Effector memory CD8-positive, alpha-beta T cell (primary cell): ENCODE results near the gene CCDC77.
"Not testable (repeated sequence)": the region's sequence is repeated elsewhere in the genome, so short reads cannot be mapped to it uniquely, and the experiment has no call there.

ENCODE experiments used
- ATAC-seq: fragments of 150-1000 bp; cut with Tn5 transposase; replicated peaks from 2 replicates; pipeline ENCODE4 v1.10.0; 2021; ENCODE audit warnings: mild to moderate bottlenecking, moderate library complexity
- DNase-seq, 3 experiments: peaks; one replicate each; pipeline ENCODE4 v3.0.0; 2021
- H3K27ac Mint-ChIP-seq, 2 donors: one replicate each; pipeline ENCODE4 v1.8.0; 2022; ENCODE audit warnings: mild to moderate bottlenecking in 2 of 2, mixed read lengths in 2 of 2, moderate library complexity in 2 of 2
- H3K27me3 Mint-ChIP-seq, 2 donors: one replicate each; pipeline ENCODE4 v1.8.0; 2022; ENCODE audit warnings: mixed read lengths in 2 of 2
- H3K36me3 Mint-ChIP-seq: one replicate; pipeline ENCODE4 v1.8.0; 2022; ENCODE audit warnings: mild to moderate bottlenecking, moderate library complexity, mixed read lengths; ENCODE audit not compliant: insufficient read depth
- H3K4me1 Mint-ChIP-seq, 2 donors: one replicate each; pipeline ENCODE4 v1.8.0; 2022; ENCODE audit warnings: low read depth in 2 of 2, mixed read lengths in 2 of 2
- H3K4me3 Mint-ChIP-seq, 2 donors: one replicate each; pipeline ENCODE4 v1.8.0; 2022; ENCODE audit warnings: mild to moderate bottlenecking in 2 of 2, mixed read lengths in 2 of 2, moderate library complexity in 2 of 2
- H3K9me3 Mint-ChIP-seq, 2 donors: one replicate each; pipeline ENCODE4 v1.8.0; 2022; ENCODE audit warnings: mixed read lengths in 2 of 2

CCDC77 gene

GRCh38 chr12:414859-415258 is 13.4 kb downstream of the CCDC77 start:
- H3K27ac Mint-ChIP-seq: no peak overlapping the region
- ATAC-seq (no peak), DNase-seq (no peak)
- no peaks in the 10 kb centered on the region for H3K9me3 Mint-ChIP-seq
- H3K36me3 Mint-ChIP-seq: peaks cover 41% of the 10 kb centered on the region
- H3K27me3 Mint-ChIP-seq: no peaks in the 10 kb centered on the region
- H3K4me1 Mint-ChIP-seq: no peaks in the 10 kb centered on the region
- H3K4me3 Mint-ChIP-seq: no peak overlapping the region

DNA sequence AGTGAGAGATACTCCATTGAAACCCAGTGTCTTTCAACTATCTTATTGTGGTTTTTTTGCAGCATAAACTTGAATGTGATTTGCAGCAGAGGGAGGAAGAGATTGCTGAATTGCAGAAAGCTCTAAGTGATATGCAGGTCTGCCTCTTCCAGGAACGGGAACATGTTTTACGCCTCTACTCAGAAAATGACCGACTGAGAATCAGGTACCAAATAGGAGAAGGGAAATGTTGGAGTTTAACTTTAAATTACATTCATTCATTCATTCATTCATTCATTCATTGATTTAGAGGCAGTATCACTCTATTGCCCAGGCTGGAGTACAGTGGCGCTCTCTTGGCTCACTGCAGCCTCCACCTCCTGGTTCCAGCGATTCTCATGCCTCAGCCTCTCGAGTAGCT is 17.0 kb downstream of the CCDC77 start:
- Mint-ChIP-seq H3K27ac (no peak overlapping the region), H3K36me3 (peaks cover 36% of the 10 kb centered on the region), H3K9me3 (no peaks in the 10 kb centered on the region), H3K4me1 (no peaks in the 10 kb centered on the region), H3K27me3 (no peaks in the 10 kb centered on the region), H3K4me3 (no peak overlapping the region)
- DNase-seq: no peak
- ATAC-seq: no peak

GRCh38 chr12:422526-422925 is 21.1 kb downstream of the CCDC77 start:
- no peak overlapping the region for H3K4me3 Mint-ChIP-seq
- H3K4me1 Mint-ChIP-seq: no peaks in the 10 kb centered on the region
- peaks cover 25% of the 10 kb centered on the region for H3K36me3 Mint-ChIP-seq
- no peak overlapping the region for H3K27ac Mint-ChIP-seq
- DNase-seq (no peak), ATAC-seq (no peak)
- no peaks in the 10 kb centered on the region for H3K27me3 Mint-ChIP-seq
- H3K9me3 Mint-ChIP-seq: no peaks in the 10 kb centered on the region

- H3K36me3 Mint-ChIP-seq: peaks cover 22% of the 10 kb centered on the region
- H3K4me1 Mint-ChIP-seq, H3K9me3 Mint-ChIP-seq, H3K27me3 Mint-ChIP-seq, ATAC-seq, DNase-seq, H3K27ac Mint-ChIP-seq, H3K4me3 Mint-ChIP-seq: not testable (repeated sequence)
Observed at GRCh38 chr12:435737-436136, 34.3 kb downstream of the CCDC77 start.

- Mint-ChIP-seq H3K36me3 (peaks cover 5% of the 10 kb centered on the region), H3K4me3 (no peak overlapping the region), H3K9me3 (no peaks in the 10 kb centered on the region), H3K27me3 (no peaks in the 10 kb centered on the region), H3K27ac (no peak overlapping the region), H3K4me1 (peaks cover 0 to 3% of the 10 kb centered on the region in 2 donors)
- no peak for ATAC-seq
- peak; percentile 40 to 56 (median 50) for DNase-seq
Observed at GRCh38 chr12:442235-442884, 40.9 kb downstream of the CCDC77 start.

- DNase-seq: no peak
- no peaks in the 10 kb centered on the region for H3K9me3 Mint-ChIP-seq
- H3K4me1 Mint-ChIP-seq: peaks cover 0 to under 1% of the 10 kb centered on the region in 2 donors
- no peaks in the 10 kb centered on the region for H3K36me3 Mint-ChIP-seq
- no peaks in the 10 kb centered on the region for H3K27me3 Mint-ChIP-seq
- no peak overlapping the region for H3K27ac Mint-ChIP-seq
- H3K4me3 Mint-ChIP-seq: no peak overlapping the region
- ATAC-seq: no peak
Observed at GRCh38 chr12:447141-447540, 45.7 kb downstream of the CCDC77 start.

GRCh38 chr12:449203-449602 is 47.8 kb downstream of the CCDC77 start:
- Mint-ChIP-seq H3K27ac (no peak overlapping the region), H3K4me3 (no peak overlapping the region), H3K9me3 (no peaks in the 10 kb centered on the region), H3K4me1 (peaks cover 0 to 6% of the 10 kb centered on the region in 2 donors), H3K27me3 (no peaks in the 10 kb centered on the region), H3K36me3 (peaks cover 7% of the 10 kb centered on the region)
- no peak for DNase-seq
- no peak for ATAC-seq

DNA sequence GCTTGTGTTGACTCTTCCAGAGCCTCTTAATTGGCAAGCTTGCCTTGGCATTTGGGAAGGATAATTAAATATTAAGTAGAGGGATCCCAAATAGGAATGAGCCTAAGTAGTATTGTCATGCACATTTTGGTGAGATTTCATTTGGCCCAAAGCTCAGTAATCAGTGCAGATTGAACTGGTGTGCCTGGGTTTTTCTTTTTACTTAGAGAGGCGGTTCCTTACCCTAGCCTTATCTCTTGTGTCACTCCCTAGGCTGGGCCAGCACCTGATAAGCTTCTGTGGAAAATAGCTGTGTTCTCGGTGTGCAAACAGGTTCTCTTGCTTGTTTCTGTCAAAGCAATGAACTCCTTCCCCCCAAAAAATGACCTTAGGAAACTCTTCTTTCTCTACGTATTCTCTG is 49.0 kb downstream of the CCDC77 start:
- H3K4me3 Mint-ChIP-seq: no peak overlapping the region
- H3K27ac Mint-ChIP-seq: no peak overlapping the region
- no peaks in the 10 kb centered on the region for H3K27me3 Mint-ChIP-seq

DNA sequence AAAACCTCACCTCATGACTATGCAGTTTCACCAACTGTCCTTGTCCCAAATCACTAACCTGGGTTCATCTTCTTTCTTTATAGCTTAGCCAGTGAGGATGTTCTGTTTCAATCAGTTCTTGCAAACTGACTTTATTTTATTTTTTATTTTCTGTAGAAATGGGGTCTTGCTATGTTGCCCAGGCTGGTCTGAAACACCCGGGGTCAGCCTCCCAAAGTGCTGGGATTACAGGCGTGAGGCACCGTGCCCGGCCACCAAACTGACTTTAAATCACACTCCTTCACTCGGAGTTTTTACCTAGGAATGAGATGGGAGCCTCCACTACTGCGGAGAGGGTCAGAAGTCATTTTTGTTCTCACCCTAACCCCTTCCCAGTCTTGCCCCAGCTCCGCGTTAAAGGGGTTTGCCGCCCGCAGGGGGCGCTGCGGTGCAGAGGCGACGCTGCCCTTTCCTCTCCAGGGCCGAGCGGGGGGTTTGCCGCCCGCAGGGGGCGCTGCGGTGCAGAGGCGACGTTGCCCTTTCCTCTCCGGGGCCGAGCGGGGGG is 51.3 kb downstream of the CCDC77 start:
- peak; percentile 59 for ATAC-seq
- DNase-seq: peak; percentile 74 to 77 (median 76)
- H3K4me3 Mint-ChIP-seq: no peak overlapping the region

More for the DNA sequence above, 49.0 kb downstream of the CCDC77 start:
- H3K4me1 Mint-ChIP-seq: peaks cover 0 to 12% of the 10 kb centered on the region in 2 donors
- ATAC-seq (no peak), DNase-seq (no peak)
- no peaks in the 10 kb centered on the region for H3K9me3 Mint-ChIP-seq
- H3K36me3 Mint-ChIP-seq: peaks cover 8% of the 10 kb centered on the region

GRCh38 chr12:454833-455232 is 53.4 kb downstream of the CCDC77 start:
- DNase-seq (no peak), ATAC-seq (peak; percentile 49)
- peak overlapping the region; percentile 20 to 89 for H3K27ac Mint-ChIP-seq
- no peaks in the 10 kb centered on the region for H3K9me3 Mint-ChIP-seq
- no peak overlapping the region for H3K4me3 Mint-ChIP-seq
- H3K4me1 Mint-ChIP-seq: peaks cover 4 to 17% of the 10 kb centered on the region in 2 donors
- peaks cover 8% of the 10 kb centered on the region for H3K36me3 Mint-ChIP-seq
- no peaks in the 10 kb centered on the region for H3K27me3 Mint-ChIP-seq

More for the DNA sequence above, 51.3 kb downstream of the CCDC77 start:
- Mint-ChIP-seq H3K27me3 (no peaks in the 10 kb centered on the region), H3K9me3 (no peaks in the 10 kb centered on the region), H3K36me3 (peaks cover 8% of the 10 kb centered on the region), H3K27ac (no peak overlapping the region), H3K4me1 (peaks cover 0 to 12% of the 10 kb centered on the region in 2 donors)

- Mint-ChIP-seq H3K27me3 (peaks cover 0 to 2% of the 10 kb centered on the region in 2 donors), H3K27ac (peak overlapping the region in 1 of 2 donors; percentile 89), H3K9me3 (no peaks in the 10 kb centered on the region), H3K4me1 (peaks cover 4 to 18% of the 10 kb centered on the region in 2 donors), H3K36me3 (peaks cover 8% of the 10 kb centered on the region), H3K4me3 (no peak overlapping the region)
- no peak for DNase-seq
- no peak for ATAC-seq
Observed at GRCh38 chr12:455821-456220, 54.4 kb downstream of the CCDC77 start.

GRCh38 chr12:457676-458075 is 56.2 kb downstream of the CCDC77 start:
- H3K27me3 Mint-ChIP-seq: peaks cover 0 to 8% of the 10 kb centered on the region in 2 donors
- no peak overlapping the region for H3K4me3 Mint-ChIP-seq
- H3K36me3 Mint-ChIP-seq: peaks cover 8% of the 10 kb centered on the region
- no peak overlapping the region for H3K27ac Mint-ChIP-seq
- DNase-seq (no peak), ATAC-seq (no peak)
- no peaks in the 10 kb centered on the region for H3K9me3 Mint-ChIP-seq
- H3K4me1 Mint-ChIP-seq: peaks cover 11 to 25% of the 10 kb centered on the region in 2 donors

- peak overlapping the region; percentile 29 to 58 for H3K27ac Mint-ChIP-seq
- no peaks in the 10 kb centered on the region for H3K9me3 Mint-ChIP-seq
- H3K4me3 Mint-ChIP-seq: peak overlapping the region; percentile 80 to 93
- H3K36me3 Mint-ChIP-seq: peaks cover 3% of the 10 kb centered on the region
- DNase-seq (no peak), ATAC-seq (no peak)
- peaks cover 20 to 38% of the 10 kb centered on the region in 2 donors for H3K4me1 Mint-ChIP-seq
- peaks cover 0 to 8% of the 10 kb centered on the region in 2 donors for H3K27me3 Mint-ChIP-seq
Observed at GRCh38 chr12:459050-459429, 57.6 kb downstream of the CCDC77 start.
